ENCODE measurements around the gene NCOA6. TPM values are rescaled to one million over a fixed set of nuclear protein-coding genes. Genes with fewer than 3 reads are reported as not detected.
A peak's percentile ranks its signal among the peaks of the same experiment; 100 is the strongest.

The NCOA6 gene
- total RNA-seq, 1 experiment from 2014 or later: 9.8 TPM

DNA sequence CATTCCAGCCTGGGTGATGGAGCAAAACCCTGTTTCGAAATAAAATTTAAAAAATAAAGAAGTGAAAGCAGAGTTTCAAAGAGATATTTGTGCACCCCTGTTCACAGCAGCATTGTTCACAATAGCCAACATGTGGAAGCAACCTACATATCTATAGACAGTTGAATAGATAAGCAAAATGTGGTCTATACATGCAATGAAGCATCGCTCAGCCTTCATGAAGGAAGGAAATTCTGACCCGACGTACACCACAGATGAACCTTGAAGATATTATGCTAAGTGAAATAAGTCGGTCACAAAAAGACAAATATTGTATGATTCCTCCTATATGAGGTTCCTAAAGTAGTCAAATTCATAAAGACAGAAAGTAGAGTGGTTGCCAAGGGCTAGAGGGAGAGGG lies 6.5 kb upstream of the NCOA6 start:
- H3K4me3 ChIP-seq (ENCODE audit: low read length): no peak overlapping the region
- no peaks in the 10 kb centered on the region for H3K9me2 ChIP-seq (replicated peaks; ENCODE audit: low read length)
- no peaks in the 10 kb centered on the region for H3F3A ChIP-seq (ENCODE audit: low read length, unreplicated experiment)
- TF ChIP-seq EZH2phosphoT487 (IDR thresholded peaks at IDR 0.05; ENCODE audit: borderline replicate concordance, low read length) (no peak), EZH2 (IDR thresholded peaks at IDR 0.05; ENCODE audit: low read length, unreplicated experiment) (no peak)
- TF ChIP-seq, protein P1, sequence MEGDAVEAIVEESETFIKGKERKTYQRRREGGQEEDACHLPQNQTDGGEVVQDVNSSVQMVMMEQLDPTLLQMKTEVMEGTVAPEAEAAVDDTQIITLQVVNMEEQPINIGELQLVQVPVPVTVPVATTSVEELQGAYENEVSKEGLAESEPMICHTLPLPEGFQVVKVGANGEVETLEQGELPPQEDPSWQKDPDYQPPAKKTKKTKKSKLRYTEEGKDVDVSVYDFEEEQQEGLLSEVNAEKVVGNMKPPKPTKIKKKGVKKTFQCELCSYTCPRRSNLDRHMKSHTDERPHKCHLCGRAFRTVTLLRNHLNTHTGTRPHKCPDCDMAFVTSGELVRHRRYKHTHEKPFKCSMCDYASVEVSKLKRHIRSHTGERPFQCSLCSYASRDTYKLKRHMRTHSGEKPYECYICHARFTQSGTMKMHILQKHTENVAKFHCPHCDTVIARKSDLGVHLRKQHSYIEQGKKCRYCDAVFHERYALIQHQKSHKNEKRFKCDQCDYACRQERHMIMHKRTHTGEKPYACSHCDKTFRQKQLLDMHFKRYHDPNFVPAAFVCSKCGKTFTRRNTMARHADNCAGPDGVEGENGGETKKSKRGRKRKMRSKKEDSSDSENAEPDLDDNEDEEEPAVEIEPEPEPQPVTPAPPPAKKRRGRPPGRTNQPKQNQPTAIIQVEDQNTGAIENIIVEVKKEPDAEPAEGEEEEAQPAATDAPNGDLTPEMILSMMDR (conservative IDR thresholded peaks at IDR 0.05; ENCODE audit: low read depth, low read length): no peak
- H3K27ac ChIP-seq (ENCODE audit: low read length): no peak overlapping the region
- DNase-seq (no peak), ATAC-seq (no peak)
- H3K4me2 ChIP-seq (ENCODE audit: low read length): no peak overlapping the region
- no peaks in the 10 kb centered on the region for H4K20me1 ChIP-seq (ENCODE audit: low read length)
- no peaks in the 10 kb centered on the region for H3K4me1 ChIP-seq (ENCODE audit: insufficient read depth, low read length)
- no peak overlapping the region for H2AFZ ChIP-seq (ENCODE audit: low read length)
- no peaks in the 10 kb centered on the region for H3K79me2 ChIP-seq (ENCODE audit: low read length)
- BruUV-seq (replicated peaks): no TSS peak
- ChIA-PET CTCF (no interaction called here), POLR2A (ENCODE audit: unreplicated experiment) (no interaction called here)
- no peaks in the 10 kb centered on the region for H3K9me3 ChIP-seq (ENCODE audit: low read length)
- H3K9ac ChIP-seq (ENCODE audit: low read length): no peak overlapping the region
- H3K27me3 ChIP-seq (ENCODE audit: low read length): peaks cover 13% of the 10 kb centered on the region; the same call in 1 of the 2 replicates
- intact Hi-C loops (cut with micrococcal nuclease): loop anchor here (5.0 to 10.0 kb wide), 2 partner anchors 375 to 433 kb away; no protein-coding TSS in a partner anchor
- H3K36me3 ChIP-seq (ENCODE audit: low read depth, low read length): no peaks in the 10 kb centered on the region

DNA sequence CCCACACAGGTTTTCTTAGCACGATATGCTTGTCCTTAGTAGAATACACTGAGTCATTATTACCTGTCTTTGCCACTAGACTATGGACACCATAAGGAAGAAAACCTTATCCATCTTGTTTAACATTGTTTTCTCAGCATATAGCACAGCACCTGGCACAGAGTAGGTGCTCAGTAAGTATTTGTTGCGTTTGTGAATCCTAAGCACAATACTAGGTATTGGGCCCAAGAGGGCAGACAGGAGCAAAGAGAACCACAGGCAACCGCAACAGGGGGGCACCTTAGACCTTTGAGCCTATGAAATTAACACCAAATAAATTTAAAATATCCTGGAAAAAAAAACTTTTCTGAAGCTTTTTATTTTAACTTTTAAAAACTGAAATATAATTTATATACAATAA lies 3.7 kb upstream of the NCOA6 start:
- BruUV-seq (replicated peaks): no TSS peak
- no peak overlapping the region for H2AFZ ChIP-seq (ENCODE audit: low read length)
- peaks cover 7% of the 10 kb centered on the region for H3K4me1 ChIP-seq (ENCODE audit: insufficient read depth, low read length)
- H3F3A ChIP-seq (ENCODE audit: low read length, unreplicated experiment): no peaks in the 10 kb centered on the region
- H3K9me2 ChIP-seq (replicated peaks; ENCODE audit: low read length): no peaks in the 10 kb centered on the region
- intact Hi-C loops (cut with micrococcal nuclease): no loop called here
- H4K20me1 ChIP-seq (ENCODE audit: low read length): peaks cover 1% of the 10 kb centered on the region
- TF ChIP-seq EZH2phosphoT487 (IDR thresholded peaks at IDR 0.05; ENCODE audit: borderline replicate concordance, low read length) (no peak), EZH2 (IDR thresholded peaks at IDR 0.05; ENCODE audit: low read length, unreplicated experiment) (no peak)
- TF ChIP-seq, protein P1 (conservative IDR thresholded peaks at IDR 0.05; ENCODE audit: low read depth, low read length): 0 out of 2 replicates have a peak, but pooled peaks have one; percentile 11
- H3K36me3 ChIP-seq (ENCODE audit: low read depth, low read length): no peaks in the 10 kb centered on the region
- H3K4me2 ChIP-seq (ENCODE audit: low read length): no peak overlapping the region
- H3K9me3 ChIP-seq (ENCODE audit: low read length): no peaks in the 10 kb centered on the region
- ATAC-seq (no peak), DNase-seq (no peak)
- POLR2A ChIA-PET (ENCODE audit: unreplicated experiment): no interaction called here
- no peak overlapping the region for H3K9ac ChIP-seq (ENCODE audit: low read length)
- no peak overlapping the region for H3K4me3 ChIP-seq (ENCODE audit: low read length)
- no peak overlapping the region for H3K27ac ChIP-seq (ENCODE audit: low read length)
- H3K27me3 ChIP-seq (ENCODE audit: low read length): peaks cover 13% of the 10 kb centered on the region; the same call in 1 of the 2 replicates
- H3K79me2 ChIP-seq (ENCODE audit: low read length): peaks cover 9% of the 10 kb centered on the region
- CTCF ChIA-PET: no interaction called here

DNA sequence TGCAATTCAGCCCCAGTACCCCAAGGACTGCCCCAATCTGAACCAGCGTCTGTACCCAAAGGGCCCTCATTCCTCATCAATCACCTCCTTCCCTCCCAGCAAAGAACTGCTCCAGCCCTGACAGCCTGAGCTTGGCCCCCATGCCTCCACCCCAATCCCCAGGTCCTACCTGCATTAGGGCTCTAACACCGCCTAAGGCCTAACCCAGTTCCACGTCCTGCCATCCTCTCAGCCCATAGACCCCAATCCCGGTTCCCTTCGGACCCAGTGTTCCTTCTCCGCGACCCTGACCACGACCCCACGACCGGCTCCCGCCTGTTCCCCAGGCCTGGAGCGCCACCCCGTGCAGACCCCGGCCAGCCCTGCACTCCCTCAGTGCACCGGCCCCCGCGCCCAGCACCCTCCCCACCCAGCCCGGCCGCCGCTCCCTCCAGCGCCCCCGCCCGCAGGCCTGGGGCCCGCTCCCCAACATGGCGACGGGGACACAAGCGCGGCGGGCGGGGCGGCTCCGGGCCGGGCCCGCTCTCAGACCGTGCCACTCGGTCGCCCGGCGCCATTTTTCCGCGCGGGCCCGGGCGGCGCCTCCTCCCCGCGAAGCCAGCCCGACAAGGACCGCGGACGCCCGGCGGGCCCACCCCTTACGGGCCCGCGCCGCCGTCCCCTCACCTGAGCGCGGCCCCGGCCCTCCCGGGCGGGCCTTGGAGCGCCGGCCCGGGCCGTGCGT lies 483 bp downstream of the NCOA6 start:
- CTCF ChIA-PET: interaction anchor here (0.5 to 1.0 kb wide), 3 partner anchors 55 to 512 kb away, joined by 3 read pairs; no protein-coding TSS in a partner anchor
- peak; percentile 35 for DNase-seq
- no TSS peak for BruUV-seq (replicated peaks)

More for the DNA sequence above, 483 bp downstream of the NCOA6 start:
- Histone ChIP-seq H3K79me2 (ENCODE audit: low read length) (peaks cover 51% of the 10 kb centered on the region), H3K9me2 (replicated peaks; ENCODE audit: low read length) (no peaks in the 10 kb centered on the region), H3K36me3 (ENCODE audit: low read depth, low read length) (no peaks in the 10 kb centered on the region), H3K4me3 (ENCODE audit: low read length) (peak overlapping the region; percentile 94), H3K27ac (ENCODE audit: low read length) (peak overlapping the region; percentile 39), H3K9me3 (ENCODE audit: low read length) (no peaks in the 10 kb centered on the region), H3F3A (ENCODE audit: low read length, unreplicated experiment) (no peaks in the 10 kb centered on the region), H3K4me2 (ENCODE audit: low read length) (peak overlapping the region; percentile 99), H3K4me1 (ENCODE audit: insufficient read depth, low read length) (peaks cover 15% of the 10 kb centered on the region), H3K9ac (ENCODE audit: low read length) (peak overlapping the region; percentile 89), H3K27me3 (ENCODE audit: low read length) (no peaks in the 10 kb centered on the region), H2AFZ (ENCODE audit: low read length) (peak overlapping the region; percentile 52), H4K20me1 (ENCODE audit: low read length) (peaks cover 24% of the 10 kb centered on the region)
- ATAC-seq: peak; percentile 75
- POLR2A ChIA-PET (ENCODE audit: unreplicated experiment): interaction anchor here (0.5 to 0.6 kb wide), 3 partner anchors 34 to 325 kb away, joined by 4 to 7 read pairs (median 6); partner anchors contain the start of gene PIGU
- TF ChIP-seq, protein P1 (conservative IDR thresholded peaks at IDR 0.05; ENCODE audit: low read depth, low read length): no peak
- TF ChIP-seq EZH2 (IDR thresholded peaks at IDR 0.05; ENCODE audit: low read length, unreplicated experiment) (no peak), EZH2phosphoT487 (IDR thresholded peaks at IDR 0.05; ENCODE audit: borderline replicate concordance, low read length) (no peak)
- intact Hi-C loops (cut with micrococcal nuclease): no loop called here

All from PC-3 (cell line).